ENCODE measurements around the gene SEMA4A.

The SEMA4A gene

GRCh38 chr1:156134716-156135435 lies 18.5 kb upstream of the SEMA4A start:
- no peak for DNase-seq (ENCODE audit: low read depth in 3 of 3, low spot score in 1 of 3)

GRCh38 chr1:156135930-156136871 lies 17.2 kb upstream of the SEMA4A start:
- no peak for DNase-seq (ENCODE audit: low read depth in 3 of 3, low spot score in 1 of 3)

GRCh38 chr1:156136970-156137483 lies 16.4 kb upstream of the SEMA4A start:
- no peak for DNase-seq (ENCODE audit: low read depth in 3 of 3, low spot score in 1 of 3)

- no peak for DNase-seq (ENCODE audit: low read depth in 3 of 3, low spot score in 1 of 3)
Observed at GRCh38 chr1:156138458-156138867, 14.9 kb upstream of the SEMA4A start.

GRCh38 chr1:156140879-156141707 lies 12.3 kb upstream of the SEMA4A start:
- DNase-seq (ENCODE audit: low read depth in 3 of 3, low spot score in 1 of 3), result no peak

- DNase-seq (ENCODE audit: low read depth in 3 of 3, low spot score in 1 of 3), result no peak
Observed at GRCh38 chr1:156143765-156144489, 9.5 kb upstream of the SEMA4A start.

- DNase-seq (ENCODE audit: low read depth in 3 of 3, low spot score in 1 of 3), result no peak
Observed at GRCh38 chr1:156144742-156145141, 8.6 kb upstream of the SEMA4A start.

GRCh38 chr1:156145650-156146019 lies 7.8 kb upstream of the SEMA4A start:
- DNase-seq (ENCODE audit: low read depth in 3 of 3, low spot score in 1 of 3), result no peak

- DNase-seq (ENCODE audit: low read depth in 3 of 3, low spot score in 1 of 3), result no peak
Observed at GRCh38 chr1:156146020-156146768, 7.2 kb upstream of the SEMA4A start.

GRCh38 chr1:156146769-156147405 lies 6.5 kb upstream of the SEMA4A start:
- no peak for DNase-seq (ENCODE audit: low read depth in 3 of 3, low spot score in 1 of 3)

GRCh38 chr1:156148216-156148615 lies 5.2 kb upstream of the SEMA4A start:
- no peak for DNase-seq (ENCODE audit: low read depth in 3 of 3, low spot score in 1 of 3)

- DNase-seq (ENCODE audit: low read depth in 3 of 3, low spot score in 1 of 3), result no peak
Observed at GRCh38 chr1:156149374-156150332, 3.7 kb upstream of the SEMA4A start.

GRCh38 chr1:156150333-156151011 lies 2.9 kb upstream of the SEMA4A start:
- no peak for DNase-seq (ENCODE audit: low read depth in 3 of 3, low spot score in 1 of 3)

GRCh38 chr1:156151093-156151688 lies 2.2 kb upstream of the SEMA4A start:
- DNase-seq (ENCODE audit: low read depth in 3 of 3, low spot score in 1 of 3), result no peak

GRCh38 chr1:156152628-156153027 lies 757 bp upstream of the SEMA4A start:
- no peak for DNase-seq (ENCODE audit: low read depth in 3 of 3, low spot score in 1 of 3)

- DNase-seq (ENCODE audit: low read depth in 3 of 3, low spot score in 1 of 3), result no peak
Observed at GRCh38 chr1:156154317-156154749, 948 bp downstream of the SEMA4A start.

Data from stimulated activated CD4-positive, alpha-beta T cell treated with anti-CD3 and anti-CD28 coated beads, TNF-alpha, amount 100 ng/mL, for 1 hour (primary cell).